ENCODE data around the gene ALPI.

- TF ChIP-seq CTCF (IDR thresholded peaks at IDR 0.05) (no peak), POLR2A (IDR thresholded peaks at IDR 0.05) (no peak)
Measured at GRCh38 chr2:232415736-232416520, 40.0 kb upstream of the ALPI start.

All from prostate gland (tissue), 2 donors.